Fibroblast of mammary gland (primary cell): ENCODE measurements around the gene PTPRF.

Experiments used
- DNase-seq: peaks from one replicate; pipeline ENCODE4 v3.0.0-alpha.2; 2010; ENCODE audit warnings: low read depth
- H3K4me3 ChIP-seq: 2 replicates; pipeline ENCODE4 v1.5.1; 2011; ENCODE audit warnings: low read depth, mild to moderate bottlenecking, low read length, moderate library complexity; ENCODE audit not compliant: control insufficient read depth
- TF ChIP-seq, protein P1 (sequence below): conservative IDR thresholded peaks from 2 replicates; pipeline ENCODE4 v1.5.1; 2011; ENCODE audit warnings: low read depth, low read length, inconsistent platforms; ENCODE audit not compliant: control insufficient read depth, insufficient read depth

PTPRF gene

DNA sequence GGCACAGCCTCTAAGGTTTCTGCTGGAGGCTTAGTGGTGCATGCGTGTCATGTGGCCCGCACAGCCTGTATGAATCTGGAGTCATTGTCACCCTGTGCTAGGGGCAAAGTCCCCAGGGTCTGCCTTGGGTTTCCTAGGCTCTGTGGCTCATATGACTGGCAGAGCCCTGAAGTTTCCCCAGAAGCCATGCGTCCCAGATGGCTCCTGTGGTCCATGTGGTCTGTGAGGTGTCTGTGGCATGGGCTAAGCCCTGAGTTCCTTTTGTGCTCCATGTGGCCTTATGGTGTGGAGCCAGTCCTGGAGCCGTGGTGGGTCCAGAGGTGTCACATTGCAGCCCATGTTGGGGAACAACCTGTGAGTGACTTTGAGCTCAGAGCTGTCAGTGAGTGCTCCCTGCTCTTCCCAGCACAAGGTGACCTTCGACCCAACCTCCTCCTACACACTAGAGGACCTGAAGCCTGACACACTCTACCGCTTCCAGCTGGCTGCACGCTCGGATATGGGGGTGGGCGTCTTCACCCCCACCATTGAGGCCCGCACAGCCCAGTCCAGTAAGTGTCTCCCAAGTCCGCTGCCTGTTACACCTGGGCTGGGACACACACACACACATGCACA is 61.5 kb downstream of the PTPRF start:
- TF ChIP-seq, protein P1, sequence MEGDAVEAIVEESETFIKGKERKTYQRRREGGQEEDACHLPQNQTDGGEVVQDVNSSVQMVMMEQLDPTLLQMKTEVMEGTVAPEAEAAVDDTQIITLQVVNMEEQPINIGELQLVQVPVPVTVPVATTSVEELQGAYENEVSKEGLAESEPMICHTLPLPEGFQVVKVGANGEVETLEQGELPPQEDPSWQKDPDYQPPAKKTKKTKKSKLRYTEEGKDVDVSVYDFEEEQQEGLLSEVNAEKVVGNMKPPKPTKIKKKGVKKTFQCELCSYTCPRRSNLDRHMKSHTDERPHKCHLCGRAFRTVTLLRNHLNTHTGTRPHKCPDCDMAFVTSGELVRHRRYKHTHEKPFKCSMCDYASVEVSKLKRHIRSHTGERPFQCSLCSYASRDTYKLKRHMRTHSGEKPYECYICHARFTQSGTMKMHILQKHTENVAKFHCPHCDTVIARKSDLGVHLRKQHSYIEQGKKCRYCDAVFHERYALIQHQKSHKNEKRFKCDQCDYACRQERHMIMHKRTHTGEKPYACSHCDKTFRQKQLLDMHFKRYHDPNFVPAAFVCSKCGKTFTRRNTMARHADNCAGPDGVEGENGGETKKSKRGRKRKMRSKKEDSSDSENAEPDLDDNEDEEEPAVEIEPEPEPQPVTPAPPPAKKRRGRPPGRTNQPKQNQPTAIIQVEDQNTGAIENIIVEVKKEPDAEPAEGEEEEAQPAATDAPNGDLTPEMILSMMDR: no peak
- DNase-seq: no peak
- H3K4me3 ChIP-seq: no peak overlapping the region

- no peak for DNase-seq
- no peak overlapping the region for H3K4me3 ChIP-seq
- TF ChIP-seq, protein P1: no peak
These were observed 62.4 kb downstream of the PTPRF start for GRCh38 chr1:43592974-43593683.

DNA sequence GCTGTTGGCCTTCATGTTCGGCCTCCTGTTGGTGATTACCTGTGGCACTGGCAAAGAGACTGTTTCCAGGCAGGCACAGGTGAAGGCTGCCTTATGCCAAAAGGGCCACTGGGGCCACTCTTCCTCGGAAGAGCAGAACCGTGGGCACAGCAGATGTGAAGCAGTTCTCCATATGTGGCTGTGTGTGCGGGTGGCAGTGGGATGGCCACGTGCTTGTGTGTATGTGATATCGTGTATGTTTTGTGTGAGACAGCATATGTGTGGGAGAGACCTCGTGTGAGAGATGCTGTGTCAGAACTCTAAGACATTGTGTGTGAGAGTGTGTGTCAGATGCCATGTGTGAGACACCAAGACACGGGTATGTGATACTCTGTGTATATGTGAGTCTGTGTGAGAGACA is 65.9 kb downstream of the PTPRF start:
- no peak overlapping the region for H3K4me3 ChIP-seq
- DNase-seq: no peak
- TF ChIP-seq, protein P1: no peak

GRCh38 chr1:43597028-43597427 is 66.3 kb downstream of the PTPRF start:
- DNase-seq: no peak
- TF ChIP-seq, protein P1: no peak
- H3K4me3 ChIP-seq: no peak overlapping the region

DNA sequence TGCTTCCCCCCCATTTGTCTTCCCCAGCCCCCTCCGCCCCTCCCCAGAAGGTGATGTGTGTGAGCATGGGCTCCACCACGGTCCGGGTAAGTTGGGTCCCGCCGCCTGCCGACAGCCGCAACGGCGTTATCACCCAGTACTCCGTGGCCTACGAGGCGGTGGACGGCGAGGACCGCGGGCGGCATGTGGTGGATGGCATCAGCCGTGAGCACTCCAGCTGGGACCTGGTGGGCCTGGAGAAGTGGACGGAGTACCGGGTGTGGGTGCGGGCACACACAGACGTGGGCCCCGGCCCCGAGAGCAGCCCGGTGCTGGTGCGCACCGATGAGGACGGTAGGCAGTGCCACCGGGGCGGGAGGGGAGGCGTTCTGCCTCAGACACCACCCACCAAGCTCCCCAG is 67.0 kb downstream of the PTPRF start:
- H3K4me3 ChIP-seq: no peak overlapping the region
- no peak for DNase-seq
- TF ChIP-seq, protein P1: no peak

DNA sequence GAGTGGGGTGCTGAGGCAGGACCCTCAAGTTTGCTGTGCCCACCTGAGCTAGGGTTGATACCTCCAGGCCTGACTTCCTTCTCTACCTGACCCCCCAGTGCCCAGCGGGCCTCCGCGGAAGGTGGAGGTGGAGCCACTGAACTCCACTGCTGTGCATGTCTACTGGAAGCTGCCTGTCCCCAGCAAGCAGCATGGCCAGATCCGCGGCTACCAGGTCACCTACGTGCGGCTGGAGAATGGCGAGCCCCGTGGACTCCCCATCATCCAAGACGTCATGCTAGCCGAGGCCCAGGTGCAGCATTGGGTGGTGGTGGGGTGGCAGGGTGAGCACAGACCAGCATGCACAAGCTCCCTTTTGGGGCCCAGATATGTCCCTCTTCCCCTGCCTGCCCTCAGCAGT is 67.9 kb downstream of the PTPRF start:
- DNase-seq: no peak
- TF ChIP-seq, protein P1: no peak
- no peak overlapping the region for H3K4me3 ChIP-seq
